NCI-H1105 (cell line): Measurements from ENCODE around the gene PRR35.
"Not testable (repeated sequence)": the region's sequence is repeated elsewhere in the genome, so short reads cannot be mapped to it uniquely, and the experiment has no call there.

ENCODE experiments used
- DNase-seq: peaks from one replicate; lab custom pipeline; 2025; lab: John Stamatoyannopoulos, UW

Gene PRR35

GRCh38 chr16:595942-596735 is 35.9 kb downstream of the PRR35 start:
- no peak for DNase-seq

GRCh38 chr16:596736-597060 is 36.5 kb downstream of the PRR35 start:
- no peak for DNase-seq

GRCh38 chr16:597655-598054 is 37.5 kb downstream of the PRR35 start:
- DNase-seq, result not testable (repeated sequence)

- DNase-seq, result no peak
These were observed 38.9 kb downstream of the PRR35 start for GRCh38 chr16:598823-599739.

- no peak for DNase-seq
These were observed 40.6 kb downstream of the PRR35 start for GRCh38 chr16:600781-601180.

- no peak for DNase-seq
These were observed 43.7 kb downstream of the PRR35 start for GRCh38 chr16:603933-604332.

GRCh38 chr16:606656-607307 is 46.6 kb downstream of the PRR35 start:
- DNase-seq, result no peak

GRCh38 chr16:608019-608418 is 47.8 kb downstream of the PRR35 start:
- no peak for DNase-seq

- DNase-seq, result no peak
These were observed 49.1 kb downstream of the PRR35 start for GRCh38 chr16:609316-609715.

- no peak for DNase-seq
These were observed 49.8 kb downstream of the PRR35 start for GRCh38 chr16:609984-610383.

GRCh38 chr16:610513-611381 is 50.6 kb downstream of the PRR35 start:
- DNase-seq, result no peak

- no peak for DNase-seq
These were observed 54.9 kb downstream of the PRR35 start for GRCh38 chr16:615122-615521.
